Astrocyte of the cerebellum (primary cell): ENCODE measurements around the gene OR4D11.
"Not testable (repeated sequence)": the region's sequence is repeated elsewhere in the genome, so short reads cannot be mapped to it uniquely, and the experiment has no call there.

Experiments
- DNase-seq: peaks from one replicate; pipeline ENCODE4 v3.0.0-alpha.2; 2011; ENCODE audit warnings: low read depth
- H3K4me3 ChIP-seq: 2 replicates; pipeline ENCODE4 v1.5.1; 2011; ENCODE audit warnings: mild to moderate bottlenecking, low read depth, low read length, moderate library complexity
- CTCF ChIP-seq: IDR thresholded peaks from 2 replicates; pipeline ENCODE4 v1.5.1; 2012; ENCODE audit warnings: low read length, low read depth, moderate library complexity, mild to moderate bottlenecking; ENCODE audit errors: missing control alignments
- in situ Hi-C: cut with HindIII; loops from 2 replicates; pipeline ENCODE4 v1.10.0; 2017; ENCODE audit warnings: low sequenced_read_pairs

Gene OR4D11

GRCh38 chr11:59528711-59529110 is 25.3 kb downstream of the OR4D11 start:
- no peak overlapping the region for H3K4me3 ChIP-seq
- no peak for DNase-seq
- TF ChIP-seq CTCF = no peak
- in situ Hi-C loops = no loop called here

GRCh38 chr11:59532620-59533019 is 29.2 kb downstream of the OR4D11 start:
- DNase-seq = no peak
- TF ChIP-seq CTCF = no peak
- no peak overlapping the region for H3K4me3 ChIP-seq
- in situ Hi-C loops = no loop called here

- TF ChIP-seq CTCF = no peak
- H3K4me3 ChIP-seq = no peak overlapping the region
- DNase-seq = no peak
- in situ Hi-C loops = no loop called here
Measured at GRCh38 chr11:59534676-59535075, 31.3 kb downstream of the OR4D11 start.

GRCh38 chr11:59542142-59542810 is 38.9 kb downstream of the OR4D11 start:
- no peak for TF ChIP-seq CTCF
- no peak for DNase-seq
- in situ Hi-C loops = no loop called here

GRCh38 chr11:59543713-59544112 is 40.3 kb downstream of the OR4D11 start:
- H3K4me3 ChIP-seq, in situ Hi-C loops, DNase-seq: not testable (repeated sequence)

More at GRCh38 chr11:59542142-59542810, 38.9 kb downstream of the OR4D11 start:
- H3K4me3 ChIP-seq = no peak overlapping the region

- DNase-seq = no peak
- no peak overlapping the region for H3K4me3 ChIP-seq
- in situ Hi-C loops = no loop called here
- TF ChIP-seq CTCF = no peak
Measured at GRCh38 chr11:59544869-59545178, 41.4 kb downstream of the OR4D11 start.

GRCh38 chr11:59545179-59546020 is 42.0 kb downstream of the OR4D11 start:
- in situ Hi-C loops = no loop called here
- no peak for TF ChIP-seq CTCF
- H3K4me3 ChIP-seq = no peak overlapping the region
- no peak for DNase-seq

- in situ Hi-C loops, H3K4me3 ChIP-seq, DNase-seq: not testable (repeated sequence)
Measured at GRCh38 chr11:59547605-59548308, 44.4 kb downstream of the OR4D11 start.
